ENCODE data around the gene ABLIM1. TPM values are rescaled to one million over a fixed set of nuclear protein-coding genes. Genes with fewer than 3 reads are reported as not detected.

ABLIM1 gene
- total and polyA plus RNA-seq, 2 of the 4 experiments (the other 2 are of a cell fraction), result 7.7 to 9.9 TPM

GRCh38 chr10:114401195-114401791 lies 256.8 kb downstream of the ABLIM1 start:
- dilution Hi-C loops (cut with HindIII; ENCODE audit: low sequenced_read_pairs, unreplicated experiment) (no loop called here), in situ Hi-C loops (cut with MboI; ENCODE audit: low sequenced_read_pairs) (no loop called here), intact Hi-C loops (cut with micrococcal nuclease) (no loop called here)
- Histone ChIP-seq H3K9me1 (ENCODE audit: insufficient read depth, low read length) (no peaks in the 10 kb centered on the region), H3K27ac (ENCODE audit: insufficient read depth, low read length) (no peak overlapping the region), H3K4me3 (ENCODE audit: insufficient read depth, low read depth, low read length) (no peak overlapping the region), H2BK5ac (ENCODE audit: low read depth, low read length, poor library complexity, severe bottlenecking) (no peak overlapping the region), H4K91ac (ENCODE audit: insufficient read depth, low read depth, low read length) (no peak overlapping the region), H3K14ac (replicated peaks; ENCODE audit: low read depth, low read length) (no peak overlapping the region), H2AK5ac (ENCODE audit: low read depth, low read length) (no peak overlapping the region), H2AK9ac (replicated peaks; ENCODE audit: low read depth, low read length, poor library complexity) (no peak overlapping the region), H4K5ac (ENCODE audit: low read depth, low read length) (no peak overlapping the region), H3K4me1 (ENCODE audit: control insufficient read depth, insufficient read depth, low read length) (no peaks in the 10 kb centered on the region), H3K23ac (ENCODE audit: low read depth, low read length) (no peak overlapping the region), H3K4me2 (ENCODE audit: low read depth, low read length) (no peak overlapping the region), H3K18ac (ENCODE audit: low read depth, low read length) (no peak overlapping the region), H3K56ac (ENCODE audit: extremely low read depth, insufficient read depth, low read length) (no peak overlapping the region), H2BK120ac (ENCODE audit: low read depth, low read length) (no peak overlapping the region), H4K20me1 (ENCODE audit: insufficient read depth, low read length) (no peaks in the 10 kb centered on the region), H3K27me3 (ENCODE audit: control insufficient read depth, insufficient read depth, low read length) (peaks cover 58% of the 10 kb centered on the region), H3K9ac (ENCODE audit: low read depth, low read length) (no peak overlapping the region), H3K36me3 (ENCODE audit: control insufficient read depth, insufficient read depth, low read length) (no peaks in the 10 kb centered on the region), H2BK15ac (ENCODE audit: low read depth, low read length) (no peak overlapping the region), H2AFZ (replicated peaks; ENCODE audit: low read length, poor library complexity) (no peak overlapping the region), H3K4ac (ENCODE audit: low read depth, low read length) (no peak overlapping the region), H2BK20ac (ENCODE audit: low read depth, low read length) (no peak overlapping the region), H3K9me3 (ENCODE audit: control insufficient read depth, insufficient read depth, low read length) (no peaks in the 10 kb centered on the region), H3K79me1 (ENCODE audit: low read depth in 1 of 2, low read length in 2 of 2) (no peaks in the 10 kb centered on the region), H4K8ac (ENCODE audit: low read depth in 2 of 2, low read length in 2 of 2) (no peak overlapping the region)
- CTCF ChIA-PET, result no interaction called here
- ATAC-seq (ENCODE audit: low read depth) (no peak), DNase-seq (peak; percentile 49)
- TF ChIP-seq FOS (IDR thresholded peaks at IDR 0.05; ENCODE audit: low read depth, low read length) (no peak), NFE2L2 (IDR thresholded peaks at IDR 0.05; ENCODE audit: low read depth, low read length) (no peak), RCOR1 (IDR thresholded peaks at IDR 0.05; ENCODE audit: insufficient replicate concordance, low read length) (no peak), CEBPB (IDR thresholded peaks at IDR 0.05; ENCODE audit: low read depth, low read length) (peak; percentile 67), ELK1 (IDR thresholded peaks at IDR 0.05; ENCODE audit: borderline replicate concordance, low read depth, low read length) (no peak), SMC3 (IDR thresholded peaks at IDR 0.05; ENCODE audit: low read depth, low read length) (no peak)
- POLR2A ChIA-PET (ENCODE audit: unreplicated experiment), result no interaction called here
- no CpG with 5 or more reads among the region's 7 CpGs for WGBS, 2 experiments (ENCODE audit: extremely low coverage in 2 of 2, insufficient read length in 1 of 2)
- no TSS peak for BruUV-seq (replicated peaks)

Measured in IMR-90 (cell line).